LNCaP clone FGC (cell line): Measurements from ENCODE around the gene FIBIN.

Experiments
- DNase-seq: peaks from one replicate; pipeline ENCODE4 v3.0.0-alpha.2; 2011; ENCODE audit warnings: low read depth
- H3K4me3 ChIP-seq: 2 replicates; pipeline ENCODE4 v1.5.1; 2011; ENCODE audit warnings: mild to moderate bottlenecking, low read depth, low read length, control low read depth
- CTCF ChIP-seq: IDR thresholded peaks from 2 replicates; pipeline ENCODE4 v1.5.1; 2012; ENCODE audit warnings: mild to moderate bottlenecking; ENCODE audit not compliant: control insufficient read depth, insufficient read depth; ENCODE audit errors: extremely low read depth

Gene FIBIN

GRCh38 chr11:27039873-27040272 lies 46.0 kb downstream of the FIBIN start:
- no peak for DNase-seq
- TF ChIP-seq CTCF = peak; percentile 33; the same call in 1 of the 2 replicates

GRCh38 chr11:27040302-27041115 lies 46.6 kb downstream of the FIBIN start, which contains the start of gene BBOX1:
BBOX1 (plus strand) TSS chr11:27040815; CDS start chr11:27055431, 14,616 bp downstream.
- no peak for TF ChIP-seq CTCF
- no peak for DNase-seq
- no peak within 1 kb of the TSS for H3K4me3 ChIP-seq

More at GRCh38 chr11:27039873-27040272, 46.0 kb downstream of the FIBIN start:
- no peak overlapping the region for H3K4me3 ChIP-seq

GRCh38 chr11:27041141-27041899 lies 47.4 kb downstream of the FIBIN start:
- DNase-seq = no peak
- TF ChIP-seq CTCF = no peak
- H3K4me3 ChIP-seq = no peak overlapping the region
